NCI-H2196 treated with DMSO at 0.1 percent for 48 hours (cell line): ENCODE results near the gene SLC22A25.
"Not testable (repeated sequence)": the region's sequence is repeated elsewhere in the genome, so short reads cannot be mapped to it uniquely, and the experiment has no call there.

Source experiments
- DNase-seq: peaks from one replicate; lab custom pipeline; 2025; ENCODE audit not compliant: unreplicated experiment; lab: John Stamatoyannopoulos, UW

SLC22A25 gene

DNA sequence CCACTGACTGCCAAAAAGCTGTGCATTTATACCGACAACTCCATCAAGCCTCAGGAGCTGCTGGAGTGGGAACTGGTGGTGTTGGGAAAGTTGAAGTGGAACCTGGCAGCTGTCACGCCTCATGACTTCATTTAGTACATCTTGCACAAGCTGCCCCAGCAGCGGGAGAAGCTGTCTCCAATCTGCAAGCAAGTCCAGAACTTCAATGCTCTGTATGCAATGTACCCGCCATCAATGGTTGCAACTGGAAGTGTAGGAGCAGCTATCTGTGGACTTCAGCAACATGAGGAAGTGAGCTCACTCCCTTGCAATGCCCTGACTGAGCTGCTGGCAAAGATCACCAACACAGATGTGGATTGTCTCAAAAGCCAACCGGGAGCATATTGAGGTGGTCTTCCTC lies at the start of gene SLC22A25:
TSS of gene SLC22A25 (minus strand) at position 67 of the 400 bp plus-strand sequence. CDS start 13,947 bp downstream, outside the sequence.
- no peak for DNase-seq

DNA sequence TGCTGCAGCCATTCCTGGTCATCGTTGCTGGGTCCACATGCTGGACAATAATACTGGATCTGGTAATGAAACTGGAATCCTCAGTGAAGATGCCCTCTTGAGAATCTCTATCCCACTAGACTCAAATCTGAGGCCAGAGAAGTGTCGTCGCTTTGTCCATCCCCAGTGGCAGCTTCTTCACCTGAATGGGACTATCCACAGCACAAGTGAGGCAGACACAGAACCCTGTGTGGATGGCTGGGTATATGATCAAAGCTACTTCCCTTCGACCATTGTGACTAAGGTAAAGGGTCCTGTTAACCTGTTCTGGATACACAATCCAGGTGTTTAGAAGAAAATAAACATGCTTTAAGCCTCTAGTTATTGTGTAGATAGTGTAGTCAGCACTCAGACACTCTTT lies 46.9 kb upstream of the SLC22A25 start:
- no peak for DNase-seq

DNA sequence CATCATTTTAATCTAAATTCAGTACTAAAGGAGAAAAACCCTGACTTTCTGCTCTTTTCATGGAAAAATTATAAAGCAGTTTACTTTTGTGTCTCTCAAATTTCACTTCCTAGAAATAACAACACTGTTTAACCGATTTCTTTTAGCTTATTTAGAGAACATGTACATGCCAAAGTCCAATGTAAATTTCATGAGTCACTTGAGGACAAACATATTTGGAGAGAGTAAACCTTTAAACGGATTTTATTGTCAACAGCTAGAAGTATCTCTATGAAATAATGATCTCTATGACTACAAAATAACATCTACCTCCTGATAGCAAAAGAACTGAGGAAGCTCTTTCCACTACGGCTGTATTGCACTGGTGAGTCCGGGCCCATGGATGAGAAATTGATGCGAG lies 46.3 kb upstream of the SLC22A25 start:
- no peak for DNase-seq

DNA sequence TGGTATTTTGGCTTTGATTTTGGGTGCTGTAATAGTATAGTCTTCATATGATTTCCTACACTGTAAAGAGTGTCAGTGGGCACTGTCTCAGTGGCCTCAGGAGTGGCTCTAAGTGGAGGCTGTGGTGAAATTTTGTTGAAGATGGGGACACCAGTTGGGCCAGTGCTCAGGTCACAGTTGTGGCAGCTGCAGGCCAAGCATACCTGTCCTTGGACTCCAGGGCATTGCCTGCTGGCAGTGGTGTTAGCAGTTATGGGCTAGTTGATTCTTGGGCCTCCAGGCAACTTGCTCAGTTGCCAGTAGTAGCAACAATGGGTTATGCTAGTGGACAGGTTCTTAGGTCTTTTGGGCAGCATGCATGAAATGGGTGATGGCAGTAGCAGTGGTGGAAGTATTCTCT lies 39.2 kb upstream of the SLC22A25 start:
- DNase-seq = no peak

- no peak for DNase-seq
Observed at GRCh38 chr11:63280920-63281319, 37.5 kb upstream of the SLC22A25 start.

DNA sequence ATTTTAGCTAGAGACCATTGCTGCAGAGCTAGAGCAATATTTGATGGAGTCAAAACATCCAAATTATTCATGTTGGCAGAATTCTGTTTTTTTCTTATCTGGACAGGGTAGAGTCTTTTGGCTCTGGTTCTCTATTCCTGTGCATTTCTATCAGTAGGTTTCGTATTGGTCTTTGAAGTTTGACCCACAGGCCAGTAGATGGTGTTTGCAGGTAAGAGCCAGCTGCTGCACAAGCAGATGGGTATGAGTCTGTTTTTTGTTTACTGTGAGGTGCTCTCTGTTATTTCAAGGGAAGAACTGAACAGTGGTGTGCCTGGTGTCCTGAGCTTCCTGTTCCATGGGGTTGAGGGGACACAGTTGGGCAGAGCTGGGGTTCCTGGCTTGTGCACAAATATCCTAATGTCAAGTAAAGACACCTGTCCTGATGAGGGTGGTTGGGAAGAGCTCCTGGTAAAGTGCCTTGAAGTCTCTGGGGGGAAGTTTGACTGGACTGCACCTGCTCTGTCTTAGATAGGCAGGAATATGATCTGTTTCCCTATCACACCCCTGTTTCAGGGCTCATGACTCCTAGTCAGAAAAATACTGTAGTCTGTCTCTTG lies 34.0 kb upstream of the SLC22A25 start:
- DNase-seq = no peak

GRCh38 chr11:63274776-63275175 lies 31.4 kb upstream of the SLC22A25 start:
- no peak for DNase-seq

DNA sequence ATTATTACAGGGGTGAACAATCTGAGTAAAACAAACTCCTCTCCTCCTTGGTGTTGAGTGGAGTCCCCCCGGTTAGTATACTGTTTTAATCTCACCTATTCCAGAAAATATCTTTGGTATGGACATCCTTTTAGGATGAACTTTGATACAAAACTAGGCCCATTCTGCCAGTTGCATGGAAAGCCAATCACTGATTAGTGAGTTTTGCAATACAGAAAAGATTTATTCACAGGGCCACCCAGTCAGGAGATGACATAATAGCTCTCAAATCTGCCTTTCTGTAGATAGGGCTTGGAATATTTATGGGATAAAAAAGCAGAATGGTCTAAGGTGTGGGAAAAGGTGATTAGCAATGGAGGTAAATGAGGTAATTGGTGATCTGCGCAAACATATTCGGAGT lies 30.3 kb upstream of the SLC22A25 start:
- DNase-seq = no peak

- DNase-seq = no peak
Observed at GRCh38 chr11:63262547-63262946, 19.1 kb upstream of the SLC22A25 start.

DNA sequence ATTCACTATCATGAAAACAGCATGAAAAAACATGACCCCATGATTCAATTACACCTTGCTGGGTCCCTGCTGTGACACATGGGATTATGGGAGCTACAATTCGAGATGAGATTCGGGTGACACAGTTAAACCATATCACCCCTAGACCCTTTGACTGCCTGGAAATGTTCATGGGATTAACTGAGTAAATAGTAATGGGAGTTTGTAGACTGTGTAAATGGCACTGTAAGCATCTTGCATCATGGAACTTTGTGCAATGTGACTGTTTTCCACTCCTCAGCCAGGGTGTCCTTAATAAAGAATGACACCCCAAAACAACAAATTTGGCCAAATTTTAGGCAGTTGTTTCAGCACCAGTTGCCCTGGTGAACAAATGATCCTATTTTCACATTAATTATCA lies 7.9 kb upstream of the SLC22A25 start:
- DNase-seq = no peak

DNA sequence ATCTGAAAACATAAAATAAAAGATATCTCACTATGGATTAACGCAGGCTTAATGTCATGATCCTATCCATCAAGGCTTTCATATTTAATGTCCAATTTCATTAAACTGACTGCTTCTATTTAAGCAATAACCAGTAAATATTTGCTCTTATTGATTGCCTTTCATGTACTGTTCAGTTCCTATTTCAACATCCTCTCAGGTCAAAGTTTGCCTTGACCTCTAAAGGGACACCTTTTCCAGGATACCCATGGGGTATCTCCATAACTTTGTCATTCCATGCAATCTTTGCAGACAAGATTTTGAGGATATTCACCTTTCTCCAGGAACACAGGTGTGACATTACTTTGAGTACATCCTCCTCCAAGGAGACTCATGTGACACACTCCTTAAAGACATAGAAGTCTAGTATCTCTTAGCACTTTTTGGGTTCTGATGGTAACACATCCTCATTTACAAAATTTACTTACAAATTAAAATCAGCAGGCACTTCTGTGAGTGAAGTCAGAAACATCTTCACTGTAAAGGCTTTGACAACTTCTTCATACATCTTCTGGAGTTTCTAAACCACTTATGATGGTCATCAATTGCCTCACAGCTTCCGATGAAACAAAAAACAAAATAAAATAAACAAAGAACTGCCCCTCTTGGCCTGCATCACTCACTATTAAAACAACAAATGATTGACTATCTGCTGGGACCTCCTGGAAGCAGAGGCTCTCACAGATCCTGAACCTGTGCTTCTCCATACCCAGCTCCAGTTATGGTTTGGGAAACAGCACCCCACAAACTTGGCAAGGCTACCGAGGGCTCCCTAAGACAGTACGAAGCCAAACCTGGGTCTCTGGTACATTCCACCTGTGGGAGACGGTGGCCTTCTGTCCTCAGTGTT lies 7.0 kb upstream of the SLC22A25 start:
- no peak for DNase-seq

DNA sequence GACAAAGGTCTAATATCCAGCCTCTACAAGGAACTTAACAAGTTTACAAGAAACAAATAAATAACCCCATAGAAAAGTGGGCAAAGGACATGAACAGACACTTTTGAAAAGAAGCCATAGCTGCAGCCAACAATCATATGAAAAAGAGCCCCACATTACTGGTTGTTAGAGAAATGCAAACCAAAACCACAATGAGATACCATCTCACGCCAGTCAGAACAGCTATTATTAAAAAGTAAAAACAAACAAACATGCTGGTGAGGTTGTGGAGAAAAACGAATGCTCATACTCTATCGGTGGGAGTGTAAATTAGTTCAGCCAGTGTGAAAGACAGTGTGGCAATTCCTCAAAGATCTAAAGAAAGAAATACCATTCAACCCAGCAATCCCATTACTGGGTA lies 5.6 kb upstream of the SLC22A25 start:
- no peak for DNase-seq

- DNase-seq = not testable (repeated sequence)
Observed at GRCh38 chr11:63247237-63248002, 4.0 kb upstream of the SLC22A25 start.

DNA sequence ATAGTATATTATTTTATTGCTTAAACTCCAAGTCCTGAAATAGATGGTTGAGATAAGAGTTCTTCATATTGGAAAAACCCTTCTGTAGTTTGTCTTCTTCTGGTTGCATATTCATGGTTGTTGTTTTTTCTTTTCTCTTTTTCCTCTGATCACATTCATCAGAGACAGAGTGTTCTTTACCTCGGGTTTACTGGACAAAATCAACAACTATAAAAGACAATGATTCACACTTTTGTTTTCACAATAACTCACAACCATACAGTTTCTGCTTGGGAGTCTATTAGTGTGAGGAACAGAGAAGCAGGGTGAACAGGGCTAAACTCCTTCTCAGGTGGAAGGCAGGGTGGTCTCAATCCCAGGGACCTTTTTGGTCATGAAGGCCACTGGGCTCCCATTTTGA lies 2.6 kb upstream of the SLC22A25 start:
- no peak for DNase-seq

DNA sequence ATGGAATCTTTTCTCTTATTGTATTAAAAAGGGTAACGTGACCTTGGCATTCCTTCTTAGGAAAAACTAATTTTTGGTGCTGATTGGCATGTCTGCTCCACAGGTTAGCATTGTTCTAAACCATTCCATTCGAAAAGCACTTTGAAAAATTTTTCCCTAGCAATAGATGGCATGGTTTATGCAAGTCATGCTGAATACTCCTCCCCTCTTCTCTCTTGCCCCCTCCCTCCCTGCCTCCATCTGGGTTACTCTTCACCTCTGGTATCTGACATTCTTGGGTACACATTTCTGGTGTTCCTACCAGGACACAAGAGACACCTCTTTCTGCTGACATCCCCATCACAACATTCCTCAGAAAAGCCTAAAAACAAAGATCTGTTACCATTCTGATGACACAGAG lies 1.5 kb upstream of the SLC22A25 start:
- DNase-seq = no peak

DNA sequence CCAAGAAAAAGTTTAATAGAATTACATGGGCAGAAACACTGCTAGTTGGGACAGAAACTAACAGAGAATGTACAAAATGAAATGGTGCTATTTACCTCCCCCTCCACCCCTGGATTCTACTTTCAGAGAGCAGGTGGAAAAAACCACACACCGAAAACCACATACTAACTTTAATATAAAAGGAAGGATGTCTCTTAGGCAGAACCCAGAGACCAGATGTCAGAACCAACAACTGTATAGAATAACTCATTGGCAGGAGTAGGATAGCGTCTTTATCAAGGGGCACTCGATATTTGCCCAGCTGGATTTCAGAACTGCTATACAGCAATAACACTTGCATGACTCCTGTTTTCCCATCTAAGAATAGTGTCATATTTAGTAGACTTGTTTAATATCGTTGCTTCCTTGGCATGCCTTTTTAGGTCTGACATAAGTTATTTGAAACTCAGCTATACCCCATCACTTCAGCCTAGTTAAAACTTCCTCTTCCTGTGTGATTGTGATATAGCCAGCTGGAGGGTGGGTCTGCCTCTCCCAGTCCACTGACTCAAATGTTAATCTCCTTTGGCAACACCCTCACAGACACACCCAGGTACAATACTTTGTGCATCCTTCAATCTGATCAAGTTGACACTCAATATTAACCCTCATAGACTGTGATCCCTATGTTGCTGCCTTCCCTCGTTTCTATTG lies 1.2 kb downstream of the SLC22A25 start:
- DNase-seq = no peak

- DNase-seq = no peak
Observed at GRCh38 chr11:63240791-63241379, 2.5 kb downstream of the SLC22A25 start.

GRCh38 chr11:63240098-63240497 lies 3.3 kb downstream of the SLC22A25 start:
- no peak for DNase-seq

DNA sequence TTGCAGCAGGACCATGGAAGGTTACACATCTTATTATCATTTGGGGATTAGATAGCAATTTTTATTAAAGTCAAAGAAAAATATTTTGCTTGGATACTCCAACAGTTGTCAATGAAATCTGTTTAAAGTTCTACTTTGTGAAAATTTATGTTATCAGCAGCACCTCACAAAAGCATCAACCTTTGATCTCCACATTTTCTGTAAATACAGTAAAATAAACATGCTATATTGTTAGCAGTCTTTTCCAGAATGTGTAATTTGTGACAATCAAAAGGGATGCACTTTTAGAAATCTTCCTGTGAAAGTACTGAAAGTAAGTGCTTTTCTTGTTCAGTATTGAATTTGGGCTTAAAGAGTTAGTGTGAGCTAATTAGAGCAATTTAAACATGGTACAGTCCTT lies 4.1 kb downstream of the SLC22A25 start:
- no peak for DNase-seq

- no peak for DNase-seq
Observed at GRCh38 chr11:63237413-63237812, 6.0 kb downstream of the SLC22A25 start.
